HUES48 (cell line): ENCODE measurements around the gene ANKIB1.
"Not testable (repeated sequence)": the region's sequence is repeated elsewhere in the genome, so short reads cannot be mapped to it uniquely, and the experiment has no call there.

Source experiments
- H3K27ac ChIP-seq: one replicate; pipeline ENCODE4 v1.7.0; 2013; ENCODE audit warnings: low read depth, low read length, inconsistent platforms
- H3K27me3 ChIP-seq: 2 replicates; pipeline ENCODE4 v1.6.1; 2013; ENCODE audit warnings: mild to moderate bottlenecking, low read length; ENCODE audit not compliant: control insufficient read depth, insufficient read depth
- H3K36me3 ChIP-seq: 2 replicates; pipeline ENCODE4 v1.6.1; 2013; ENCODE audit warnings: low read length; ENCODE audit not compliant: control insufficient read depth, insufficient read depth
- H3K4me1 ChIP-seq: 2 replicates; pipeline ENCODE4 v1.6.1; 2013; ENCODE audit warnings: mild to moderate bottlenecking, low read length; ENCODE audit not compliant: control insufficient read depth, insufficient read depth
- H3K4me3 ChIP-seq: 2 replicates; pipeline ENCODE4 v1.5.1; 2013; ENCODE audit warnings: mild to moderate bottlenecking, low read depth, low read length
- H3K9ac ChIP-seq: 2 replicates; pipeline ENCODE4 v1.6.1; 2013; ENCODE audit warnings: mild to moderate bottlenecking, low read depth, low read length, moderate library complexity
- H3K9me3 ChIP-seq: 2 replicates; pipeline ENCODE4 v1.6.1; 2013; ENCODE audit warnings: low read length; ENCODE audit not compliant: control insufficient read depth, insufficient read depth

ANKIB1 gene

GRCh38 chr7:92244808-92245486, 827 bp upstream of the ANKIB1 start:
- Histone ChIP-seq H3K27me3 (no peaks in the 10 kb centered on the region), H3K27ac (peak overlapping the region; percentile 97), H3K36me3 (peaks cover 21% of the 10 kb centered on the region), H3K9me3 (no peaks in the 10 kb centered on the region), H3K4me1 (peaks cover 15% of the 10 kb centered on the region), H3K4me3 (peak overlapping the region; percentile 100), H3K9ac (peak overlapping the region; percentile 83)

GRCh38 chr7:92246360-92247101, 757 bp downstream of the ANKIB1 start:
- Histone ChIP-seq H3K27ac (peak overlapping the region; percentile 97), H3K27me3 (no peaks in the 10 kb centered on the region), H3K4me1 (peaks cover 15% of the 10 kb centered on the region), H3K36me3 (peaks cover 5% of the 10 kb centered on the region), H3K9ac (peak overlapping the region; percentile 83), H3K4me3 (peak overlapping the region; percentile 100), H3K9me3 (no peaks in the 10 kb centered on the region)

DNA sequence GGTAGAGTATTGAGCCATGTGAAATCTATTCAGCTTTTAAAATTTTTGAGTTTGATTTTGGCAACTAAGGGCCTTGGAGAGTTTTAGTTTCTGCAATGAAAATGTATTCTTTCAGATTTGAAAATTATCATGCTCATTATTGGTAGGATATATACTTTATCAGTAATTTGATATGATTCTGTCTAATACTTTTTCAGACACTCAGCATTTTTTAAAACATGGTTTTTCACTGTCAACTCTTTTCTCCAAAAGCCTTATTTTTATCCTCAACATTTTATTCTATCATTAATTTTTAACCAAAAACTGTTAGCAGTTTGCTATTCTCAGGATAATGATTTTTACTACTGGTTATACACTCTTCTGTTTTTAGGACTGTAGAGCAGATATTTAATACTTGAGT, 4.8 kb downstream of the ANKIB1 start:
- no peak overlapping the region for H3K27ac ChIP-seq
- no peak overlapping the region for H3K9ac ChIP-seq
- peaks cover 4% of the 10 kb centered on the region; the same call in 1 of the 2 replicates for H3K4me1 ChIP-seq
- H3K36me3 ChIP-seq: no peaks in the 10 kb centered on the region
- no peaks in the 10 kb centered on the region for H3K9me3 ChIP-seq
- H3K4me3 ChIP-seq: no peak overlapping the region
- H3K27me3 ChIP-seq: no peaks in the 10 kb centered on the region

- Histone ChIP-seq H3K9me3 (no peaks in the 10 kb centered on the region), H3K4me1 (peaks cover 4% of the 10 kb centered on the region; the same call in 1 of the 2 replicates), H3K27me3 (no peaks in the 10 kb centered on the region), H3K4me3 (no peak overlapping the region), H3K36me3 (no peaks in the 10 kb centered on the region), H3K9ac (no peak overlapping the region), H3K27ac (no peak overlapping the region)
Measured at GRCh38 chr7:92251181-92251580, 5.4 kb downstream of the ANKIB1 start.

DNA sequence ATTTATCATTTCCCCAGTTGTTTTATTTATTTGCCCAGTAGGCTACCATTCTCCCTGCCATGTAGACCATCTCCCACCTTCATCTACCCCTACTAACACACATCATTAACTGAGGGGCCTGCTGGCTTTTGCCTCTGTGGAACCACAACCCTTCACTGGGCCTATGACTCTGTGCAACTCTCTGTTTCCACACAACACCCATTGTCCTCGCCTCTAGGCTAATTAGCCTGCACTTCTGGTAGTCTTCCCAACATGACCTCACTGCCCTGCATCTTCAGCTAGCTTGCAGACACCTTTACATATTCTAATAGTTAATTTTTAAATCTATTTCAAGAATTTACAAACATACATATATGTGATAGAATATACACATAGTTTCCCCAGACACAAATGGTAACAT, 7.5 kb downstream of the ANKIB1 start:
- H3K36me3 ChIP-seq: no peaks in the 10 kb centered on the region
- no peaks in the 10 kb centered on the region for H3K4me1 ChIP-seq
- H3K9ac ChIP-seq: no peak overlapping the region

GRCh38 chr7:92254800-92255199, 9.0 kb downstream of the ANKIB1 start:
- not testable (repeated sequence) for H3K4me3 ChIP-seq

More for the DNA sequence above, 7.5 kb downstream of the ANKIB1 start:
- Histone ChIP-seq H3K9me3 (no peaks in the 10 kb centered on the region), H3K27me3 (no peaks in the 10 kb centered on the region), H3K4me3 (no peak overlapping the region), H3K27ac (no peak overlapping the region)

GRCh38 chr7:92255308-92255707, 9.5 kb downstream of the ANKIB1 start:
- Histone ChIP-seq H3K36me3 (no peaks in the 10 kb centered on the region), H3K9ac (no peak overlapping the region), H3K9me3 (no peaks in the 10 kb centered on the region), H3K27me3 (no peaks in the 10 kb centered on the region), H3K27ac (no peak overlapping the region), H3K4me1 (no peaks in the 10 kb centered on the region), H3K4me3 (no peak overlapping the region)

More at GRCh38 chr7:92254800-92255199, 9.0 kb downstream of the ANKIB1 start:
- not testable (repeated sequence) for H3K27me3 ChIP-seq, H3K4me1 ChIP-seq, H3K9ac ChIP-seq, H3K9me3 ChIP-seq, H3K36me3 ChIP-seq, H3K27ac ChIP-seq

DNA sequence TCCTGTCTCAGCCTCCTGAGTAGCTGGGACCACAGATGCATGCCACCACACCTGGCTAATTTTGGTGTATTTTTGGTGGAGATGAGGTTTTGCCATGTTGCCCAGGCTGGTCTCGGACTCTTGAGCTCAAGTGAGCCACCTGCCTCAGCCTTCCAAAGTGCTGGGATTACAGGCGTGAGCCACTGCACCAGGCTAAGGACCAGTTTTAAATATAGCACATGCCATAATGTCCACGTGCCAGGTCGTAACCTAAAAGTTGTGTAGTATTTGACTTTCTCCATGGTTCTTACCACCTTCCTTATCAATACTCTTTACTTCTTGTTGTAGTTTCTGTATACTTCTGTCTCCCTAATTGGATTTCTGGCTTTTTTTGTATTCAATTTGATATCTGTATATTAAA, 13.3 kb downstream of the ANKIB1 start:
- H3K27ac ChIP-seq: no peak overlapping the region
- H3K9me3 ChIP-seq: no peaks in the 10 kb centered on the region
- no peak overlapping the region for H3K4me3 ChIP-seq
- no peak overlapping the region for H3K9ac ChIP-seq
- H3K36me3 ChIP-seq: no peaks in the 10 kb centered on the region
- no peaks in the 10 kb centered on the region for H3K27me3 ChIP-seq
- no peaks in the 10 kb centered on the region for H3K4me1 ChIP-seq

GRCh38 chr7:92259610-92260247, 14.0 kb downstream of the ANKIB1 start:
- Histone ChIP-seq H3K27ac (no peak overlapping the region), H3K4me1 (no peaks in the 10 kb centered on the region), H3K36me3 (no peaks in the 10 kb centered on the region), H3K9ac (no peak overlapping the region), H3K27me3 (no peaks in the 10 kb centered on the region), H3K4me3 (no peak overlapping the region), H3K9me3 (no peaks in the 10 kb centered on the region)

DNA sequence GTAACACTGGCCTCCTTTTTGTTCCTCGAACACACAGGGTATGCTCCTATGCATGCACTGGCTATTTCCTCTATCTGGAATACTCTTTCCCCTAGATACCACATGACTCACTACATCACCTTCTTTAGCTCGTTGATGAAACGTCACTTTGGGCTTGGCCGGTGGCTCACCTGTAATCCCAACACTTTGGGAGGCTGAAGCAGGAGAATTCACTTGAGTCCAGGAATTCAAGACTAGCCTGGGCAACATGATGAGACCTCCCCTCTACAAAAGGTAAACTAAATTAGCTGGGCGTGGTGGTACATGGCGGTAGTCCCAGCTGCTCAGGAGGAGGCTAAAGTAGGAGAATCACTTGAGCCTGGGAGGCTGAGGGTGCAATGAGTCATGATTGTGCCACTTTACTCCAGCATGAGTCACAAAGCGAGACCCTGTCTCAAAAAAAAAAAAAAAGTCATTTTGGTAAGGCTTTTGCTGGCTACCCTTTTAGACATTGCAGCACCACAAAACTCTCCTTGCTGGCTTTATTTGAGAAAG, 14.5 kb downstream of the ANKIB1 start:
- Histone ChIP-seq H3K4me1 (no peaks in the 10 kb centered on the region), H3K36me3 (no peaks in the 10 kb centered on the region), H3K27ac (no peak overlapping the region), H3K9ac (no peak overlapping the region), H3K9me3 (no peaks in the 10 kb centered on the region), H3K27me3 (no peaks in the 10 kb centered on the region), H3K4me3 (no peak overlapping the region)
